ENCODE data around the gene CA5A.
A peak's percentile ranks its signal among the peaks of the same experiment; 100 is the strongest.
"Not testable (repeated sequence)": the region's sequence is repeated elsewhere in the genome, so short reads cannot be mapped to it uniquely, and the experiment has no call there.

Gene CA5A

GRCh38 chr16:87947356-87948118 is 11.2 kb upstream of the CA5A start:
- DNase-seq: no peak

GRCh38 chr16:87946596-87947347 is 10.4 kb upstream of the CA5A start:
- DNase-seq: no peak

- peak; percentile 52 for DNase-seq
Measured at GRCh38 chr16:87945351-87946042, 9.2 kb upstream of the CA5A start.

GRCh38 chr16:87942680-87943079 is 6.4 kb upstream of the CA5A start:
- DNase-seq: no peak

- DNase-seq: no peak
Measured at GRCh38 chr16:87939562-87940423, 3.5 kb upstream of the CA5A start.

GRCh38 chr16:87938412-87938949 is 2.2 kb upstream of the CA5A start:
- DNase-seq: no peak

- not testable (repeated sequence) for DNase-seq
Measured at GRCh38 chr16:87937231-87937542, 858 bp upstream of the CA5A start.

GRCh38 chr16:87936016-87936374 is 334 bp downstream of the CA5A start:
- DNase-seq: not testable (repeated sequence)

GRCh38 chr16:87934752-87935425 is 1.4 kb downstream of the CA5A start:
- not testable (repeated sequence) for DNase-seq

- DNase-seq: no peak
Measured at GRCh38 chr16:87933140-87933495, 3.2 kb downstream of the CA5A start.

GRCh38 chr16:87932475-87933139 is 3.7 kb downstream of the CA5A start:
- DNase-seq: not testable (repeated sequence)

GRCh38 chr16:87931504-87931903 is 4.8 kb downstream of the CA5A start:
- no peak for DNase-seq

- no peak for DNase-seq
Measured at GRCh38 chr16:87930456-87930855, 5.9 kb downstream of the CA5A start.

GRCh38 chr16:87929986-87930385 is 6.3 kb downstream of the CA5A start:
- no peak for DNase-seq

- DNase-seq: no peak
Measured at GRCh38 chr16:87927195-87927562, 9.2 kb downstream of the CA5A start.

GRCh38 chr16:87926246-87927194 is 9.8 kb downstream of the CA5A start:
- no peak for DNase-seq

GRCh38 chr16:87924811-87925670 is 11.3 kb downstream of the CA5A start:
- no peak for DNase-seq

GRCh38 chr16:87924041-87924810 is 12.1 kb downstream of the CA5A start:
- no peak for DNase-seq
